DND-41 (cell line): Measurements from ENCODE around the gene FUT7.

ENCODE experiments used
- EZH2 ChIP-seq: IDR thresholded peaks from 3 replicates; pipeline ENCODE4 v1.6.1; 2012; ENCODE audit warnings: borderline replicate concordance, low read depth, mild to moderate bottlenecking, moderate library complexity, low read length, inconsistent platforms; ENCODE audit not compliant: severe bottlenecking
- TF ChIP-seq, protein P1 (sequence below): IDR thresholded peaks from 2 replicates; pipeline ENCODE4 v1.5.1; 2012; ENCODE audit warnings: borderline replicate concordance, low read length, moderate library complexity, mild to moderate bottlenecking; ENCODE audit not compliant: poor library complexity, severe bottlenecking; ENCODE audit errors: extremely low read depth

DNA sequence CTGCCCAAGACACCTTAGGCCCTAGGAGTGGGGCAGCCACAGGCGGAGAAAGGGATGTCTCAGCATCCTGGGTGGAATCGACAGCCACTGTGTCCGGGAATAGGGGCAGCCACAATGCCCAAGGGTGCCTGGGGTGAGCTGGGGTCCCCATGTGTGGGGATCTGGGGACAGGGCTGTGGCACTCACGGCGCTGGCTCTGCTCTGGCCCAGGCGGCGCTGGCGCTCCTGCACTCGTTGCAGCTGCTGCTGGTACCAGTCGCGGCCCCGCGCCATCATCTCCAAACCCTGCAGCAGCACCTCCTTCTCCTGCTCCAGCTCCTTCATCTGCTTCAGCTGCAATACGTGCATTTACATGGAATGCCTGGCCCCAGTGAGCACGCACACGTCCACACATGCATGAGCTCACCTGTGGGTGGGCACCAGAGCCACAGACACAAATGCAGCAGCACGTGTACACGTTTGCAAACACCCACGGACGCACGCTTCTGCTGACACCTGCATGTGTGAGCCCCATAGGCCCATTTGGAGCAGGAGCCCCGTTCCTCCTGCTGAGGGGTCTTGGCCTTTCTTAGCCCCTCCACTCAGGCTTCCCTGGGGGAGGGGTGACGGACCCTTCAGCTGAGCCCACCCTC is 33.6 kb upstream of the FUT7 start:
- TF ChIP-seq, protein P1, sequence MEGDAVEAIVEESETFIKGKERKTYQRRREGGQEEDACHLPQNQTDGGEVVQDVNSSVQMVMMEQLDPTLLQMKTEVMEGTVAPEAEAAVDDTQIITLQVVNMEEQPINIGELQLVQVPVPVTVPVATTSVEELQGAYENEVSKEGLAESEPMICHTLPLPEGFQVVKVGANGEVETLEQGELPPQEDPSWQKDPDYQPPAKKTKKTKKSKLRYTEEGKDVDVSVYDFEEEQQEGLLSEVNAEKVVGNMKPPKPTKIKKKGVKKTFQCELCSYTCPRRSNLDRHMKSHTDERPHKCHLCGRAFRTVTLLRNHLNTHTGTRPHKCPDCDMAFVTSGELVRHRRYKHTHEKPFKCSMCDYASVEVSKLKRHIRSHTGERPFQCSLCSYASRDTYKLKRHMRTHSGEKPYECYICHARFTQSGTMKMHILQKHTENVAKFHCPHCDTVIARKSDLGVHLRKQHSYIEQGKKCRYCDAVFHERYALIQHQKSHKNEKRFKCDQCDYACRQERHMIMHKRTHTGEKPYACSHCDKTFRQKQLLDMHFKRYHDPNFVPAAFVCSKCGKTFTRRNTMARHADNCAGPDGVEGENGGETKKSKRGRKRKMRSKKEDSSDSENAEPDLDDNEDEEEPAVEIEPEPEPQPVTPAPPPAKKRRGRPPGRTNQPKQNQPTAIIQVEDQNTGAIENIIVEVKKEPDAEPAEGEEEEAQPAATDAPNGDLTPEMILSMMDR, result no peak
- no peak for TF ChIP-seq EZH2
